ENCODE measurements around the gene PRR5.

GRCh38 chr22:44743247-44743646, 41.2 kb downstream of the PRR5 start:
- TF ChIP-seq, protein P1, sequence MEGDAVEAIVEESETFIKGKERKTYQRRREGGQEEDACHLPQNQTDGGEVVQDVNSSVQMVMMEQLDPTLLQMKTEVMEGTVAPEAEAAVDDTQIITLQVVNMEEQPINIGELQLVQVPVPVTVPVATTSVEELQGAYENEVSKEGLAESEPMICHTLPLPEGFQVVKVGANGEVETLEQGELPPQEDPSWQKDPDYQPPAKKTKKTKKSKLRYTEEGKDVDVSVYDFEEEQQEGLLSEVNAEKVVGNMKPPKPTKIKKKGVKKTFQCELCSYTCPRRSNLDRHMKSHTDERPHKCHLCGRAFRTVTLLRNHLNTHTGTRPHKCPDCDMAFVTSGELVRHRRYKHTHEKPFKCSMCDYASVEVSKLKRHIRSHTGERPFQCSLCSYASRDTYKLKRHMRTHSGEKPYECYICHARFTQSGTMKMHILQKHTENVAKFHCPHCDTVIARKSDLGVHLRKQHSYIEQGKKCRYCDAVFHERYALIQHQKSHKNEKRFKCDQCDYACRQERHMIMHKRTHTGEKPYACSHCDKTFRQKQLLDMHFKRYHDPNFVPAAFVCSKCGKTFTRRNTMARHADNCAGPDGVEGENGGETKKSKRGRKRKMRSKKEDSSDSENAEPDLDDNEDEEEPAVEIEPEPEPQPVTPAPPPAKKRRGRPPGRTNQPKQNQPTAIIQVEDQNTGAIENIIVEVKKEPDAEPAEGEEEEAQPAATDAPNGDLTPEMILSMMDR (IDR thresholded peaks at IDR 0.05): no peak
- TF ChIP-seq EZH2phosphoT487 (IDR thresholded peaks at IDR 0.05): no peak
